KMS-11 (cell line): ENCODE measurements around the gene SLC22A3.
"Not testable (repeated sequence)": the region's sequence is repeated elsewhere in the genome, so short reads cannot be mapped to it uniquely, and the experiment has no call there.

ENCODE experiments used
- H2AFZ ChIP-seq: fragments of 200-600 bp; sonication (generic); 2 replicates; pipeline ENCODE4 v1.6.1; 2016; ENCODE audit warnings: antibody characterized with exemption, mixed run types, low read depth
- H3K27ac ChIP-seq: fragments of 200-600 bp; sonication (generic); 2 replicates; pipeline ENCODE4 v1.6.1; 2016; ENCODE audit warnings: mild to moderate bottlenecking, mixed run types
- H3K27me3 ChIP-seq: fragments of 200-600 bp; sonication (generic); 2 replicates; pipeline ENCODE4 v1.6.1; 2017; ENCODE audit warnings: mild to moderate bottlenecking, low read depth, mixed run types, moderate library complexity; ENCODE audit not compliant: insufficient read depth
- H3K36me3 ChIP-seq: fragments of 200-600 bp; sonication (generic); 2 replicates; pipeline ENCODE4 v1.6.1; 2017; ENCODE audit warnings: mild to moderate bottlenecking, mixed run types; ENCODE audit not compliant: insufficient read depth
- H3K4me1 ChIP-seq: fragments of 200-600 bp; sonication (generic); 2 replicates; pipeline ENCODE4 v1.6.1; 2016; ENCODE audit warnings: mild to moderate bottlenecking, low read depth, mixed run types; ENCODE audit not compliant: poor library complexity, severe bottlenecking
- H3K4me2 ChIP-seq: fragments of 200-600 bp; sonication (generic); 2 replicates; pipeline ENCODE4 v1.7.0; 2016; ENCODE audit warnings: mild to moderate bottlenecking, mixed run types
- H3K4me3 ChIP-seq: fragments of 200-600 bp; sonication (generic); IDR thresholded peaks from 2 replicates; pipeline ENCODE4 v1.6.1; 2017; ENCODE audit warnings: low read depth, low read length, mixed read lengths; ENCODE audit not compliant: insufficient read depth
- H3K79me2 ChIP-seq: fragments of 200-600 bp; sonication (generic); 2 replicates; pipeline ENCODE4 v1.6.1; 2016; ENCODE audit warnings: low read depth, mixed run types; ENCODE audit not compliant: insufficient read depth
- H3K9ac ChIP-seq: fragments of 200-600 bp; sonication (generic); 2 replicates; pipeline ENCODE4 v1.6.1; 2016; ENCODE audit warnings: mild to moderate bottlenecking, mixed run types
- H4K20me1 ChIP-seq: fragments of 200-600 bp; sonication (generic); 2 replicates; pipeline ENCODE4 v1.6.1; 2016; ENCODE audit warnings: mild to moderate bottlenecking, mixed run types; ENCODE audit not compliant: insufficient read depth
- TF ChIP-seq, protein P1 (sequence below): fragments of 200-600 bp; sonication (generic); conservative IDR thresholded peaks from 2 replicates; pipeline ENCODE4 v1.6.1; 2017; ENCODE audit warnings: low read depth, mild to moderate bottlenecking, antibody characterized with exemption, low read length, moderate library complexity, mixed read lengths

SLC22A3 gene

DNA sequence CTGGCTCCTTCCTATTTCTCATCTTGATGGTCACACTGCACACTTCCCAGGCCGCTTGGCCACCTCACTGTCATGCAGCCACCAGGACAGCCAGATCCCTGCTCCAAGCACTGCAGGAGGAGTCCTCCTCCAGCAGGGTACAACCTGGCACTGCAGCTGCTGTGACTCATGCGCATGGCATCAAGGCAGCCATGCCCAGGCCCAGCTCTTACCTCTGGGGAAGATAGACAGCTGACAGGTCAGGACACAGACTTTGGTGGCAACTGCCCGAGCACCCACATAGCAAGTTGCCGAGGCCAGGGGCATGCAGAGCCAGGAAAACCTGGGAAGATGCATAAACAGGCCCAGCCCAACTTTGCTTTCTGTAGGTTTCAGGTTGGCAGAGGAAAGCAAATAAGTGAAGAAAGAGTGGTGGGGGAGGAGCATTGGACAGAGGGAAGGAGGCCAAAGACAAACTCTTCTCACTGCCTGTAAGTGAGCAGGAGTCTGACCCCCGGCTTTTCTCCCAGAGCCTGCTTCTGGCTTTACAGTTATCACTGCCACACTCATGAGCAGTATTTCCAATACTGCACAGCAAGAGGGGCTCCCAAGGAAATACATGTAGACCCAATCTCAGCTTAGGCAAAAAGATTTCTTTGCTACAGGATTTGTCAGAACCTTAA is 38.8 kb downstream of the SLC22A3 start:
- Histone ChIP-seq H3K4me1 (no peaks in the 10 kb centered on the region), H3K36me3 (no peaks in the 10 kb centered on the region), H3K27ac (no peak overlapping the region), H3K9ac (no peak overlapping the region), H3K79me2 (no peaks in the 10 kb centered on the region), H3K4me3 (no peak overlapping the region), H3K4me2 (no peak overlapping the region), H3K27me3 (no peaks in the 10 kb centered on the region), H2AFZ (no peak overlapping the region), H4K20me1 (no peaks in the 10 kb centered on the region)
- TF ChIP-seq, protein P1, sequence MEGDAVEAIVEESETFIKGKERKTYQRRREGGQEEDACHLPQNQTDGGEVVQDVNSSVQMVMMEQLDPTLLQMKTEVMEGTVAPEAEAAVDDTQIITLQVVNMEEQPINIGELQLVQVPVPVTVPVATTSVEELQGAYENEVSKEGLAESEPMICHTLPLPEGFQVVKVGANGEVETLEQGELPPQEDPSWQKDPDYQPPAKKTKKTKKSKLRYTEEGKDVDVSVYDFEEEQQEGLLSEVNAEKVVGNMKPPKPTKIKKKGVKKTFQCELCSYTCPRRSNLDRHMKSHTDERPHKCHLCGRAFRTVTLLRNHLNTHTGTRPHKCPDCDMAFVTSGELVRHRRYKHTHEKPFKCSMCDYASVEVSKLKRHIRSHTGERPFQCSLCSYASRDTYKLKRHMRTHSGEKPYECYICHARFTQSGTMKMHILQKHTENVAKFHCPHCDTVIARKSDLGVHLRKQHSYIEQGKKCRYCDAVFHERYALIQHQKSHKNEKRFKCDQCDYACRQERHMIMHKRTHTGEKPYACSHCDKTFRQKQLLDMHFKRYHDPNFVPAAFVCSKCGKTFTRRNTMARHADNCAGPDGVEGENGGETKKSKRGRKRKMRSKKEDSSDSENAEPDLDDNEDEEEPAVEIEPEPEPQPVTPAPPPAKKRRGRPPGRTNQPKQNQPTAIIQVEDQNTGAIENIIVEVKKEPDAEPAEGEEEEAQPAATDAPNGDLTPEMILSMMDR, result no peak

DNA sequence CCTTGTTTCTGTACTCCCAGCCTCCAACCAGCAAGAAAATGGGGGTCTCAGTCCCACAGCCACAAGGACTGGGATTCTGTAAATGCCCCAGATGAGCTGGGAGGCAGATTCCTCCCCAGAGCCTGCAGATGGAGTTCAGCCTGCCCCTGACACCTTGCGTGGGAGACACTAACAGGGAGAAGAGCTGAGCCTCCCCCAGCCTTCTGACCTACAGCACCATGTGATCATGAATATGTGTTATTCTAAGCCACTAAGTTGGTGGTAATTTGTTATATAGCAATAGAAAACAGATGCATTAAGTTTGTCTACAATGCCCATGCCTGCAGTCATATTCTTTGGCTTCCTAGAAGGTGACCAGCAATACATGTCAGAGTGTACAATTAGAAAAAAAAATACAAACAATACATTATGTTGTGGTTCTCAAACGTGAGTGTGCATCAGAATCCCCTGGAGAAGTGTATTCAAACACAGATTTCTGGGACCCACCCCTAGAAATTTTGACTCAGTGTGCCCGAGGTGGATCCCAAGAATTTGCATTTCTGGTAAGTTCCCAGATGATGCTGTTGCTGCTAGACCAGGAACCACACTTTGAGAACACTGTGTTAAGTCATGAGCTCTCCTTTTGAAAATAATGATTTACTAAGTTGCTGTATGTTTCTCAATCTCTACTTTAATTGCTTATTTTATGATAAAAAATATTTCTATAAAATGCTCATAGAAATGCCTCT is 39.9 kb downstream of the SLC22A3 start:
- Histone ChIP-seq H3K79me2 (no peaks in the 10 kb centered on the region), H3K27me3 (no peaks in the 10 kb centered on the region), H4K20me1 (no peaks in the 10 kb centered on the region), H2AFZ (no peak overlapping the region), H3K9ac (no peak overlapping the region), H3K27ac (no peak overlapping the region), H3K36me3 (no peaks in the 10 kb centered on the region), H3K4me2 (no peak overlapping the region), H3K4me3 (no peak overlapping the region), H3K4me1 (no peaks in the 10 kb centered on the region)
- TF ChIP-seq, protein P1, result no peak

DNA sequence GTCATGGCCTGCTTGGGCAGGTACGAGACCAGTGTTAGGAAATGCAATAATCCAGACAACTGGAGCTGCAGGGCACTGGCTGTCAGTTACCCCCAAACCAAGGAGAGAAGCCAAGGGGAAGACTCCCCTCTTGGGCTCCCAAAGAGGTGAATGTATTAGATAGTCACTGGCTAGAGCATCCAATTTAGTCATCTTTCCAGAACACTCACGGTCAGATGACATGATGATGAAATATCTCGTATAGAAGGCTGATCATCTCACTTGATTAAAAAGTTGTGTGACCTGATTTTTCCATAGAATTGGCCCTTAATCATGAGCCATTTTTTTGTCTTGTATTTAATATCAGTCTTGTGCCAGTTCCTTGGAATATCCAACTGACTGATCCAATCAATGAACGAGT is 40.7 kb downstream of the SLC22A3 start:
- Histone ChIP-seq H3K4me2 (no peak overlapping the region), H3K27me3 (no peaks in the 10 kb centered on the region), H2AFZ (no peak overlapping the region), H3K4me3 (no peak overlapping the region), H3K9ac (no peak overlapping the region), H3K36me3 (no peaks in the 10 kb centered on the region), H3K4me1 (no peaks in the 10 kb centered on the region), H4K20me1 (no peaks in the 10 kb centered on the region), H3K79me2 (no peaks in the 10 kb centered on the region), H3K27ac (no peak overlapping the region)
- TF ChIP-seq, protein P1, result no peak

DNA sequence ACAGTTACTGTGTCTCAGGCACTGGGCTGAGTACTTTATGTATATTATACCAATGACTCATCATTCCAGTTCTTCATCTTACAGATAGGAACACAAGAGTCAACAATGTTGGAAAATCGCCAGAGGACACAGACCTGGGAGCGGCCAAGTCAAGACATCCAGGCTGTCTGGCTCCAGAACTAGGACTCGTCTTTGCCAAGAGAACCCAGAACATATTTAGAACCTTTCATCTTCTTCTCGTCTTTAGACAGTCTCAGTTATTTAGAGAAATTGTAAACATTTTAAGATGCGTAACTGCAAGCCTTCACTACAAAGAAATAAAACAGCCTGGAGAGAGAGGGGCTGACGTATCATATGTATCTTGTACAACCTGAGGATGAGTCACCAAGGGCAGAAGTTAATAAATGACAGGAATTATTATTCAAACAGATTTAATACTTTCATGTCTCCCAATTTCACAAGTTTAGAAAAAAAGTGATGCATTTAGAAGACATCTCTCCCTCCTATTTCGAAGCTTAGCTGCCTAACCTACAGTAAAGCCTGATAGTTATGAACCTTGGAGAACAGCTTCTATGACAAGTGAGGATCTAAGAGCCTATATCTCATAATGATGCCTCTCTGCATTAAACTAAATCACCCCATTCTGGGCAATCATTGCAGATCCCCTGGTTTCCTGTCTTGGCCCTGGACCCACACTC is 43.4 kb downstream of the SLC22A3 start:
- Histone ChIP-seq H2AFZ (no peak overlapping the region), H3K4me2 (no peak overlapping the region), H3K79me2 (no peaks in the 10 kb centered on the region), H3K4me1 (no peaks in the 10 kb centered on the region), H4K20me1 (no peaks in the 10 kb centered on the region), H3K27ac (no peak overlapping the region), H3K4me3 (no peak overlapping the region), H3K9ac (no peak overlapping the region), H3K36me3 (no peaks in the 10 kb centered on the region), H3K27me3 (no peaks in the 10 kb centered on the region)
- TF ChIP-seq, protein P1, result no peak

DNA sequence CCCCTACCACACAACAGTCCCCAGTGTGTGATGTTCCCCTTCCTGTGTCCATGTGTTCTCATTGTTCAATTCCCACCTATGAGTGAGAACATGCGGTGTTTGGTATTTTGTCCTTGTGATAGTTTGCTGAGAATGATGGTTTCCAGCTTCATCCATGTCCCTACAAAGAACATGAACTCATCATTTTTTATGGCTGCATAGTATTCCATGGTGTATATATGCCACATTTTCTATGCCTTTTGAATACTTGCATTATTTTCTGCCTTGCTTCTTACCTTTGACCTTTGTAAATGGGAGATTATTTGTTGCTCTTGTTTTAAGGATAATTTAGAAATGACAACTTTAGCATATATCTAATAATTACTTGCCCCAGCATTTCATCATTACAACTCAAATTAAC is 45.3 kb downstream of the SLC22A3 start:
- not testable (repeated sequence) for H3K79me2 ChIP-seq, H4K20me1 ChIP-seq, H3K9ac ChIP-seq, H3K4me3 ChIP-seq, H3K4me1 ChIP-seq, H3K36me3 ChIP-seq, H2AFZ ChIP-seq, H3K4me2 ChIP-seq, H3K27ac ChIP-seq, H3K27me3 ChIP-seq
